Stimulated activated CD8-positive, alpha-beta memory T cell treated with anti-CD3 and anti-CD28 coated beads, Interleukin-4, amount 100 ng/mL, for 24 hours (primary cell): ENCODE results near the gene CSKMT.
"Not testable (repeated sequence)": the region's sequence is repeated elsewhere in the genome, so short reads cannot be mapped to it uniquely, and the experiment has no call there.

Experiments
- DNase-seq: peaks from one replicate; pipeline ENCODE4 v3.0.0-alpha.2; 2020; ENCODE audit warnings: low read depth

The CSKMT gene

GRCh38 chr11:62656796-62657429, 8.2 kb upstream of the CSKMT start:
- no peak for DNase-seq

- DNase-seq: no peak
Measured at GRCh38 chr11:62664405-62665074, 572 bp upstream of the CSKMT start.

- peak; percentile 58 for DNase-seq
Measured at GRCh38 chr11:62665599-62666258, 617 bp downstream of the CSKMT start.

GRCh38 chr11:62666259-62666926, 1.3 kb downstream of the CSKMT start:
- no peak for DNase-seq

GRCh38 chr11:62667460-62667859, 2.3 kb downstream of the CSKMT start:
- DNase-seq: no peak

- DNase-seq: no peak
Measured at GRCh38 chr11:62669420-62670161, 4.5 kb downstream of the CSKMT start.

- DNase-seq: no peak
Measured at GRCh38 chr11:62671236-62671607, 6.1 kb downstream of the CSKMT start.

- DNase-seq: peak; percentile 65
Measured at GRCh38 chr11:62671608-62672389, 6.7 kb downstream of the CSKMT start, which contains the start of the genes LBHD1 and UQCC3. Gene LBHD1 (minus strand): TSS chr11:62672267. CDS start chr11:62670031, 2,236 bp downstream. Gene UQCC3 (plus strand): TSS chr11:62671673. CDS start chr11:62671746, 73 bp downstream.

GRCh38 chr11:62673196-62673525, 8.0 kb downstream of the CSKMT start:
- no peak for DNase-seq

GRCh38 chr11:62675415-62675814, 10.3 kb downstream of the CSKMT start:
- DNase-seq: not testable (repeated sequence)

GRCh38 chr11:62676698-62677097, 11.6 kb downstream of the CSKMT start:
- DNase-seq: no peak

- no peak for DNase-seq
Measured at GRCh38 chr11:62677156-62677555, 12.0 kb downstream of the CSKMT start.

GRCh38 chr11:62677714-62678113, 12.6 kb downstream of the CSKMT start:
- DNase-seq: no peak

- no peak for DNase-seq
Measured at GRCh38 chr11:62678433-62678769, 13.3 kb downstream of the CSKMT start.

GRCh38 chr11:62678770-62679696, 13.9 kb downstream of the CSKMT start, which contains the start of gene UBXN1:
Gene UBXN1 (minus strand): TSS chr11:62679073. CDS start chr11:62678923, 150 bp downstream.
- DNase-seq: peak; percentile 83

- no peak for DNase-seq
Measured at GRCh38 chr11:62680825-62681240, 15.7 kb downstream of the CSKMT start.

- DNase-seq: no peak
Measured at GRCh38 chr11:62682518-62682917, 17.4 kb downstream of the CSKMT start.

- DNase-seq: no peak
Measured at GRCh38 chr11:62687508-62688396, 22.6 kb downstream of the CSKMT start.

GRCh38 chr11:62688491-62688890, 23.4 kb downstream of the CSKMT start:
- DNase-seq: no peak
